HG03439 (cell line): ENCODE results near the gene PADI3.

Experiments used
- ATAC-seq: cut with Tn5 transposase; IDR thresholded peaks from one replicate; pipeline ENCODE4 v1.9.1; 2021; ENCODE audit warnings: mild to moderate bottlenecking, moderate library complexity; ENCODE audit not compliant: unreplicated experiment

Gene PADI3

GRCh38 chr1:17270891-17271765, 22.2 kb downstream of the PADI3 start:
- ATAC-seq = no peak

- no peak for ATAC-seq
Measured at GRCh38 chr1:17272066-17272465, 23.2 kb downstream of the PADI3 start.

- ATAC-seq = no peak
Measured at GRCh38 chr1:17272646-17273045, 23.7 kb downstream of the PADI3 start.

- no peak for ATAC-seq
Measured at GRCh38 chr1:17273096-17273495, 24.2 kb downstream of the PADI3 start.

- no peak for ATAC-seq
Measured at GRCh38 chr1:17274186-17275170, 25.6 kb downstream of the PADI3 start.

- ATAC-seq = no peak
Measured at GRCh38 chr1:17276568-17276967, 27.7 kb downstream of the PADI3 start.

- no peak for ATAC-seq
Measured at GRCh38 chr1:17277511-17278159, 28.7 kb downstream of the PADI3 start.

GRCh38 chr1:17278996-17279830, 30.3 kb downstream of the PADI3 start:
- ATAC-seq = no peak

- no peak for ATAC-seq
Measured at GRCh38 chr1:17280436-17280835, 31.5 kb downstream of the PADI3 start.

- no peak for ATAC-seq
Measured at GRCh38 chr1:17280894-17281293, 32.0 kb downstream of the PADI3 start.

GRCh38 chr1:17281775-17282181, 32.9 kb downstream of the PADI3 start:
- no peak for ATAC-seq

GRCh38 chr1:17282836-17283235, 33.9 kb downstream of the PADI3 start:
- no peak for ATAC-seq

- ATAC-seq = no peak
Measured at GRCh38 chr1:17286646-17287045, 37.7 kb downstream of the PADI3 start.

- no peak for ATAC-seq
Measured at GRCh38 chr1:17287130-17287776, 38.4 kb downstream of the PADI3 start.

GRCh38 chr1:17289721-17290120, 40.8 kb downstream of the PADI3 start:
- no peak for ATAC-seq

GRCh38 chr1:17290553-17290952, 41.7 kb downstream of the PADI3 start:
- no peak for ATAC-seq

GRCh38 chr1:17292299-17293160, 43.6 kb downstream of the PADI3 start:
- no peak for ATAC-seq

GRCh38 chr1:17293681-17294425, 45.0 kb downstream of the PADI3 start:
- ATAC-seq = no peak
